H1 (cell line): Measurements from ENCODE around the gene ATP8B3. TPM values are rescaled to one million over a fixed set of nuclear protein-coding genes. Genes with fewer than 3 reads are reported as not detected.

Experiments
- CTCF ChIA-PET: fragments of 300-600 bp; sonication (Branson Sonifier 250); formaldehyde crosslinking; loops from one replicate; lab custom pipeline; 2021; ENCODE audit not compliant: partially characterized antibody; lab: Charles Lee
- POLR2A ChIA-PET: fragments of 300-600 bp; sonication (Branson Sonifier 250); formaldehyde crosslinking; loops from one replicate; lab custom pipeline; 2021; ENCODE audit warnings: inconsistent platforms; ENCODE audit not compliant: partially characterized antibody; lab: Charles Lee
- DNase-seq, 2 experiments: peaks; one replicate each; pipeline versions ENCODE4 v3.0.0 to v3.0.0-alpha.2; 2010 to 2022; ENCODE audit warnings: low spot score in 2 of 2, low read depth in 1 of 2, mixed read lengths in 1 of 2
- FAIRE-seq: peaks from 2 replicates; lab custom pipeline; 2011; peaks lifted over from hg19 to GRCh38; lab: Jason Lieb, UNC
- H2AFZ ChIP-seq: 2 replicates; pipeline ENCODE4 v1.8.1; 2012; ENCODE audit warnings: low read length, inconsistent platforms
- H2AK5ac ChIP-seq: 2 replicates; pipeline ENCODE4 v1.6.1; 2013; ENCODE audit warnings: low read depth, low read length
- H2BK120ac ChIP-seq: replicated peaks from 2 replicates; pipeline ENCODE3; 2013; ENCODE audit warnings: low read depth, low read length, inconsistent platforms
- H2BK12ac ChIP-seq: 2 replicates; pipeline ENCODE4 v1.6.1; 2013; ENCODE audit warnings: low read depth, low read length
- H2BK15ac ChIP-seq: 2 replicates; pipeline ENCODE4 v1.6.1; 2013; ENCODE audit warnings: low read length
- H2BK20ac ChIP-seq: 2 replicates; pipeline ENCODE4 v1.6.1; 2013; ENCODE audit warnings: low read length
- H2BK5ac ChIP-seq: 2 replicates; pipeline ENCODE4 v1.6.1; 2013; ENCODE audit warnings: low read depth, low read length
- H3K14ac ChIP-seq: 2 replicates; pipeline ENCODE4 v1.6.1; 2013; ENCODE audit warnings: inconsistent platforms; ENCODE audit not compliant: insufficient read length
- H3K18ac ChIP-seq: 2 replicates; pipeline ENCODE4 v1.6.1; 2013; ENCODE audit warnings: low read length; ENCODE audit errors: extremely low read depth
- H3K23ac ChIP-seq: 2 replicates; pipeline ENCODE4 v1.6.1; 2013; ENCODE audit warnings: inconsistent platforms; ENCODE audit not compliant: insufficient read length
- H3K23me2 ChIP-seq: 2 replicates; pipeline ENCODE4 v1.6.1; 2013; ENCODE audit warnings: low read depth, low read length
- H3K27ac ChIP-seq: 2 replicates; pipeline ENCODE4 v1.6.1; 2011; ENCODE audit warnings: low read depth, low read length, inconsistent platforms
- H3K27me3 ChIP-seq, 4 experiments: replicated peaks in 1 of 4; 1 replicate in 1 of 4; 2 replicates in 3 of 4; pipeline versions ENCODE4 v1.6.1 to v1.8.1; 2011 to 2013; ENCODE audit warnings: low read length in 3 of 4, mild to moderate bottlenecking in 3 of 4, inconsistent platforms in 2 of 4, mixed read lengths in 2 of 4, moderate library complexity in 1 of 4; ENCODE audit not compliant: control insufficient read depth in 3 of 4, insufficient read depth in 3 of 4; ENCODE audit errors: extremely low read depth in 1 of 4
- H3K36me3 ChIP-seq, 4 experiments: 2 replicates each; pipeline versions ENCODE4 v1.6.1 to v1.8.1; 2011 to 2013; ENCODE audit warnings: mild to moderate bottlenecking in 4 of 4, low read length in 3 of 4, moderate library complexity in 2 of 4, control low read depth in 1 of 4, inconsistent platforms in 1 of 4; ENCODE audit not compliant: insufficient read depth in 4 of 4, control insufficient read depth in 2 of 4
- H3K4ac ChIP-seq: replicated peaks from 2 replicates; pipeline ENCODE3; 2013; ENCODE audit warnings: low read length, low read depth, mixed read lengths, inconsistent platforms; ENCODE audit not compliant: insufficient read length
- H3K4me1 ChIP-seq, 4 experiments: replicated peaks in 1 of 4; 1 replicate in 1 of 4; 2 replicates in 3 of 4; pipeline versions ENCODE4 v1.6.1 to v1.8.1; 2011 to 2013; ENCODE audit warnings: low read length in 3 of 4, inconsistent platforms in 2 of 4, mixed read lengths in 1 of 4; ENCODE audit not compliant: insufficient read depth in 4 of 4, control insufficient read depth in 3 of 4
- H3K4me2 ChIP-seq, 2 experiments: 2 replicates each; pipeline versions ENCODE4 v1.6.1 to v1.8.1; 2011 to 2013; ENCODE audit warnings: low read depth in 2 of 2, low read length in 2 of 2, control low read depth in 1 of 2, inconsistent platforms in 1 of 2, mild to moderate bottlenecking in 1 of 2; ENCODE audit not compliant: insufficient read depth in 1 of 2
- H3K4me3 ChIP-seq, 4 experiments: fragments of 200-600, 300-600 bp in 1 of 4; sonication (generic), shearing (Covaris generic), sonication (Bioruptor Twin) in 1 of 4; 2 replicates each; pipeline versions ENCODE4 v1.5.1 to v1.8.1; 2011 to 2016; ENCODE audit warnings: low read length in 4 of 4, low read depth in 3 of 4, control low read depth in 2 of 4, inconsistent platforms in 2 of 4, mild to moderate bottlenecking in 2 of 4, mixed read lengths in 1 of 4, moderate library complexity in 1 of 4; ENCODE audit not compliant: insufficient read depth in 2 of 4; ENCODE audit errors: extremely low read depth in 1 of 4
- H3K56ac ChIP-seq: replicated peaks from 2 replicates; pipeline ENCODE3; 2013; ENCODE audit warnings: low read depth, mild to moderate bottlenecking, mixed read lengths, low read length, inconsistent platforms; ENCODE audit not compliant: insufficient read length
- H3K79me1 ChIP-seq: 2 replicates; pipeline ENCODE4 v1.6.1; 2013; ENCODE audit warnings: low read depth, low read length, control low read depth
- H3K79me2 ChIP-seq, 2 experiments: 2 replicates each; pipeline versions ENCODE4 v1.6.1 to v1.8.1; 2012 to 2013; ENCODE audit warnings: low read length in 2 of 2, mild to moderate bottlenecking in 2 of 2, inconsistent platforms in 1 of 2; ENCODE audit not compliant: insufficient read depth in 2 of 2, control insufficient read depth in 1 of 2
- H3K9ac ChIP-seq, 4 experiments: replicated peaks in 1 of 4; 1 replicate in 1 of 4; 2 replicates in 3 of 4; pipeline versions ENCODE4 v1.6.1 to v1.8.1; 2011 to 2013; ENCODE audit warnings: low read depth in 3 of 4, low read length in 3 of 4, control low read depth in 2 of 4, mild to moderate bottlenecking in 2 of 4, moderate library complexity in 2 of 4, inconsistent platforms in 1 of 4; ENCODE audit errors: extremely low read depth in 1 of 4
- H3K9me3 ChIP-seq, 2 experiments: 2 replicates each; pipeline versions ENCODE4 v1.6.1 to v1.8.1; 2012 to 2013; ENCODE audit warnings: mild to moderate bottlenecking in 2 of 2, moderate library complexity in 2 of 2, control low read depth in 1 of 2, inconsistent platforms in 1 of 2, low read depth in 1 of 2, low read length in 1 of 2, mixed read lengths in 1 of 2; ENCODE audit not compliant: insufficient read depth in 2 of 2
- H4K20me1 ChIP-seq, 2 experiments: replicated peaks in 1 of 2; 2 replicates each; pipeline versions ENCODE3 to v1.8.1; 2011 to 2013; ENCODE audit warnings: inconsistent platforms in 2 of 2, low read length in 2 of 2, mild to moderate bottlenecking in 1 of 2; ENCODE audit not compliant: insufficient read depth in 2 of 2, control insufficient read depth in 1 of 2
- H4K5ac ChIP-seq: 2 replicates; pipeline ENCODE4 v1.6.1; 2013; ENCODE audit warnings: low read length, low read depth, mixed read lengths, inconsistent platforms; ENCODE audit not compliant: insufficient read length
- H4K8ac ChIP-seq: 2 replicates; pipeline ENCODE4 v1.8.0; 2013; ENCODE audit warnings: mild to moderate bottlenecking, moderate library complexity, low read length, inconsistent platforms; ENCODE audit not compliant: insufficient read depth; ENCODE audit errors: extremely low read depth
- H4K91ac ChIP-seq: replicated peaks from 2 replicates; pipeline ENCODE3; 2013; ENCODE audit warnings: low read length, mixed read lengths, inconsistent platforms; ENCODE audit not compliant: insufficient read length
- CHD2 ChIP-seq: IDR thresholded peaks from 2 replicates; pipeline ENCODE4 v1.6.1; 2012; ENCODE audit warnings: low read length, improper control_type of control experiment
- CTBP2 ChIP-seq: IDR thresholded peaks from 2 replicates; pipeline ENCODE4 v1.7.0; 2011; ENCODE audit warnings: borderline replicate concordance, mild to moderate bottlenecking, moderate library complexity, mixed read lengths, low read length; ENCODE audit not compliant: insufficient read depth, insufficient read length
- EGR1 ChIP-seq: IDR thresholded peaks from 2 replicates; pipeline ENCODE4 v1.6.1; 2011; ENCODE audit warnings: low read depth, low read length, borderline replicate concordance
- EZH2 ChIP-seq: fragments of 200-600 bp; sonication (generic); IDR thresholded peaks from 2 replicates; pipeline ENCODE4 v1.7.1; 2012; ENCODE audit warnings: low read depth, mild to moderate bottlenecking, moderate library complexity, low read length, inconsistent platforms; ENCODE audit not compliant: severe bottlenecking
- KDM1A ChIP-seq: fragments of 200-600, 300-600 bp; sonication (generic); IDR thresholded peaks from 2 replicates; pipeline ENCODE4 v1.7.1; 2016; ENCODE audit warnings: mild to moderate bottlenecking, low read length, borderline replicate concordance
- RXRA ChIP-seq: IDR thresholded peaks from 2 replicates; pipeline ENCODE4 v1.6.1; 2011; ENCODE audit warnings: low read depth, mild to moderate bottlenecking, low read length, moderate library complexity; ENCODE audit not compliant: insufficient read depth
- SP1 ChIP-seq: IDR thresholded peaks from 2 replicates; pipeline ENCODE4 v1.6.1; 2011; ENCODE audit warnings: low read depth, low read length
- SUZ12 ChIP-seq: fragments of 200-600 bp; sonication (generic); IDR thresholded peaks from 2 replicates; pipeline ENCODE4 v1.6.1; 2012; ENCODE audit warnings: mild to moderate bottlenecking, inconsistent platforms, low read length, moderate library complexity, mixed read lengths
- TAF7 ChIP-seq: optimal IDR thresholded peaks from 2 replicates; pipeline ENCODE3; 2011; ENCODE audit warnings: low read depth, mild to moderate bottlenecking, inconsistent platforms, low read length, moderate library complexity, borderline replicate concordance
- TCF12 ChIP-seq: IDR thresholded peaks from 2 replicates; pipeline ENCODE4 v1.6.1; 2011; ENCODE audit warnings: low read depth, mild to moderate bottlenecking, low read length
- WGBS, 2 experiments: shearing (Covaris generic) in 1 of 2; methylation state at CpG; one replicate each; pipeline versions ENCODE4 v1.1.6 to v1.1.7; 2013 to 2015; ENCODE audit warnings: low lambda C conversion rate in 2 of 2, mixed read lengths in 2 of 2, inconsistent platforms in 1 of 2, low coverage in 1 of 2, missing lambda C conversion rate in 1 of 2; ENCODE audit not compliant: insufficient replicate concordance in 2 of 2, insufficient coverage in 1 of 2, insufficient read length in 1 of 2; ENCODE audit errors: extremely low coverage in 1 of 2, missing lambda C conversion rate in 1 of 2; 5-methylcytosine and 5-hydroxymethylcytosine counted together
- polyA plus RNA-seq, 7 experiments: library from polyadenylated mRNA; depleted of rRNA in 3 of 7; stranded (reverse) in 5 of 7; unstranded in 2 of 7; fragments of >200 nt in 5 of 7; fragments of 200-250 nt in 2 of 7; gene quantifications; 1 replicate in 5 of 7; 2 replicates in 1 of 7; 4 replicates in 1 of 7; pipeline versions ENCODE4 v1.2.1 to v1.2.3, GENCODE V29; 2011 to 2013; ENCODE audit warnings: missing spikeins in 2 of 7, mixed read lengths in 2 of 7
- total RNA-seq: library from RNA; stranded (reverse); fragmentation: NEBNext Ultra II Directional; extraction: Animal tissue kit (Norgen Biotek cat#: 25700); gene quantifications from 2 replicates; pipeline ENCODE4 v1.2.1, GENCODE V29; 2021

Gene ATP8B3
- total and polyA plus RNA-seq, 2 of the 8 experiments (the other 6 are each of a cell fraction or from before 2014, with no cell fraction given): 4.1 to 9.3 TPM

GRCh38 chr19:1758959-1759903 is 52.8 kb downstream of the ATP8B3 start:
- Histone ChIP-seq H3K9me3 (no peaks in the 10 kb centered on the region), H2BK12ac (no peak overlapping the region), H3K14ac (no peak overlapping the region), H2AFZ (no peak overlapping the region), H2AK5ac (no peak overlapping the region), H3K56ac (no peak overlapping the region), H3K27ac (no peak overlapping the region), H2BK5ac (no peak overlapping the region), H2BK15ac (no peak overlapping the region), H3K23me2 (no peaks in the 10 kb centered on the region; the same call in 1 of the 2 replicates), H3K18ac (no peak overlapping the region), H3K36me3 (peaks cover 0 to 14% (median 0%) of the 10 kb centered on the region in 4 experiments; a peak in 1 of 8 replicates), H3K9ac (no peak overlapping the region), H4K8ac (no peak overlapping the region), H3K4me1 (peaks cover 0 to 30% (median 15%) of the 10 kb centered on the region in 4 experiments; a peak in 6 of 7 replicates), H3K79me1 (no peaks in the 10 kb centered on the region), H3K4ac (no peak overlapping the region), H4K20me1 (peaks cover 17 to 37% of the 10 kb centered on the region in 2 experiments), H3K23ac (no peak overlapping the region), H4K5ac (no peak overlapping the region), H3K27me3 (peaks cover 98 to 100% (median 99%) of the 10 kb centered on the region in 4 experiments), H2BK120ac (no peak overlapping the region), H3K4me2 (no peak overlapping the region; a peak in 1 of 4 replicates), H4K91ac (no peak overlapping the region), H3K79me2 (no peaks in the 10 kb centered on the region), H3K4me3 (no peak overlapping the region), H2BK20ac (0 out of 2 replicates have a peak overlapping the region, but pooled peaks have one; percentile 48)
- no peak for FAIRE-seq
- 57% methylated on average over 7 of the region's 16 CpGs; no CpG with 5 or more reads in 1 of the 2 experiments for WGBS, 2 experiments
- peak in 1 of 2 experiments; percentile 47 for DNase-seq
- ChIA-PET CTCF (interaction anchor here (0.5 to 3.7 kb wide), 9 partner anchors 9 to 213 kb away, joined by 3 to 22 read pairs (median 4); no protein-coding TSS in a partner anchor), POLR2A (interaction anchor here (1.1 to 3.4 kb wide), 3 partner anchors 9 to 77 kb away, joined by 3 to 21 read pairs (median 5); no protein-coding TSS in a partner anchor)
- TF ChIP-seq EZH2: peak; percentile 47
- TF ChIP-seq EGR1: no peak
- TF ChIP-seq TCF12: no peak
- TF ChIP-seq SP1: no peak
- peak; percentile 69 for TF ChIP-seq SUZ12
- no peak for TF ChIP-seq TAF7
- no peak for TF ChIP-seq CTBP2
- TF ChIP-seq CHD2: no peak
- TF ChIP-seq RXRA: no peak
- peak; percentile 73 for TF ChIP-seq KDM1A
